ENCODE measurements around the gene MTAP. TPM values are rescaled to one million over a fixed set of nuclear protein-coding genes. Genes with fewer than 3 reads are reported as not detected.

MTAP gene
- 12.0 and 25.6 TPM in 2 replicates for total RNA-seq

GRCh38 chr9:21802418-21803000, at the start of gene MTAP:
Gene MTAP, plus strand, starts transcription at chr9:21802636. Its CDS starts 113 bp downstream, at chr9:21802749.

Other genes starting within 250 kb of the MTAP start
- 1.3 and 5.4 TPM in 2 replicates for gene CDKN2A, start 191.8 kb downstream of the MTAP start, total RNA-seq
- 0.49 and 1.9 TPM in 2 replicates for gene CDKN2B-AS1, start 192.2 kb downstream of the MTAP start, total RNA-seq
- gene CDKN2B, start 206.7 kb downstream of the MTAP start, total RNA-seq = 3.1 and 4.1 TPM in 2 replicates